ENCODE results near the gene WWOX. TPM values are rescaled to one million over a fixed set of nuclear protein-coding genes. Genes with fewer than 3 reads are reported as not detected.

Gene WWOX
- total and polyA plus RNA-seq, 2 donors (not counting 3 experiments of a cell fraction or from before 2014, with no cell fraction given): 6.2 to 12.5 TPM

DNA sequence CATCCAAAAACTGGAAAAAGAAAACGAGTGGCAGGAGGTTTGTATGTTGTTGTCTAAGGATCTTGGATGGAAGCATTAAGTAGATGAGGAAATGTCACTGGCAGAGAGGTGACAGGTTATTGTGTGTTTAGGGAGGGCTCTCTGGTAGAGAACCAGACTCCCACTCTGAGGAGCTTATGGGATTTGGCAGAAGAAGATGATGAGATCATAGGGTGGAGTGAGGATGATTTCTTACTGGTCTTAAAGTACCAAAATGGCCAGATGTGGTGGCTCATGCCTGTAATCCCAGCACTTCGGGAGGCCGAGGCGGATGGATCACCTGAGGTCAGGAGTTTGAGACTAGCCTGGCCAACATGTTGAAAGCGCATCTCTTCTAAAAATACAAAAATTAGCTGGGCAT is 9.0 kb downstream of the WWOX start:
- no TSS peak for BruUV-seq (replicated peaks)
- Histone ChIP-seq H3K9me3 (replicated peaks; ENCODE audit: control insufficient read depth, insufficient read depth, low read length) (no peaks in the 10 kb centered on the region), H3K27ac (ENCODE audit: insufficient read depth, low read depth, low read length) (no peak overlapping the region), H3K36me3 (ENCODE audit: control insufficient read depth in 2 of 2, extremely low read depth in 1 of 2, insufficient read depth in 2 of 2, low read length in 2 of 2) (no peaks in the 10 kb centered on the region), H3K79me2 (ENCODE audit: control insufficient read depth, insufficient read depth, low read length) (no peaks in the 10 kb centered on the region), H2AFZ (ENCODE audit: low read depth, low read length) (no peak overlapping the region), H3K4me1 (ENCODE audit: control insufficient read depth, extremely low read depth, insufficient read depth, low read length) (no peaks in the 10 kb centered on the region), H3K4me3 (replicated peaks in 1 of 3; ENCODE audit: insufficient read depth in 1 of 3, low read depth in 1 of 3, low read length in 3 of 3) (no peak overlapping the region), H3K27me3 (ENCODE audit: control insufficient read depth in 2 of 2, insufficient read depth in 2 of 2, low read length in 2 of 2) (no peaks in the 10 kb centered on the region), H4K20me1 (replicated peaks; ENCODE audit: control insufficient read depth, extremely low read depth, insufficient read depth, low read length) (no peaks in the 10 kb centered on the region), H3K9ac (replicated peaks; ENCODE audit: extremely low read depth, insufficient read depth, low read length) (no peak overlapping the region), H3K4me2 (ENCODE audit: insufficient read depth, low read length) (no peak overlapping the region), H3K9me1 (replicated peaks; ENCODE audit: control insufficient read depth, extremely low read depth, insufficient read depth, low read length) (no peaks in the 10 kb centered on the region)
- dilution Hi-C loops (cut with MboI; ENCODE audit: extremely low pct_ligation_motif_present, low sequenced_read_pairs): no loop called here
- ChIA-PET POLR2A (no interaction called here), CTCF (no interaction called here)
- intact Hi-C loops (cut with micrococcal nuclease): no loop called here
- no peak for DNase-seq (ENCODE audit: low read depth, low spot score)
- no peak for FAIRE-seq
- TF ChIP-seq FOS (IDR thresholded peaks at IDR 0.05; ENCODE audit: borderline replicate concordance, insufficient read depth, low read length) (no peak), POLR2AphosphoS5 (IDR thresholded peaks at IDR 0.05; ENCODE audit: insufficient read depth, low read depth, low read length) (no peak)

DNA sequence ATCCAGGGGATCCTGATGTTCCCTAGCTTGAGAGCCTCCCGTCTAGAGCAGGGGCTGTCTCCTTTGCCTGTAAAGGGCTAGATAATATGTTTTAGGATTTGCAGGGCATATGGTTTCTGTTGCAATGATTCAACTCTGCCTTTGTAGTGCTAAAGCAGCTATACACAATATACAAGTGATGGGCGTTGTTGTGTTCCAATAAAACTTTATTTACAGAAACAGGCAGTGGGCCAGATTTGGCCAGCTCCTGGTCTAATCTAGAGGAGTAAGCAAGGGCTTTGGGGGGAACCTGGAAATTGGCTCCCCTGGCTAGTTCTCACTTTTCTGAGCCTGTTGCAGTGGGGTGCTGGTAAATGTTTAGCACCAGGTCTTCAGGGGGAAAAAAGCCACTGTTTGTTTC is 13.8 kb downstream of the WWOX start:
- no peaks in the 10 kb centered on the region for H3K79me2 ChIP-seq (ENCODE audit: control insufficient read depth, insufficient read depth, low read length)
- intact Hi-C loops (cut with micrococcal nuclease): no loop called here
- no peaks in the 10 kb centered on the region for H3K9me1 ChIP-seq (replicated peaks; ENCODE audit: control insufficient read depth, extremely low read depth, insufficient read depth, low read length)
- H3K36me3 ChIP-seq (ENCODE audit: control insufficient read depth in 2 of 2, extremely low read depth in 1 of 2, insufficient read depth in 2 of 2, low read length in 2 of 2): no peaks in the 10 kb centered on the region
- FAIRE-seq (no peak), DNase-seq (ENCODE audit: low read depth, low spot score) (no peak)
- no peak overlapping the region for H2AFZ ChIP-seq (ENCODE audit: low read depth, low read length)
- no peak for TF ChIP-seq GATA2 (IDR thresholded peaks at IDR 0.05; ENCODE audit: insufficient read depth, insufficient read length, low read depth, low read length)
- no peak for TF ChIP-seq POLR2AphosphoS5 (IDR thresholded peaks at IDR 0.05; ENCODE audit: insufficient read depth, low read depth, low read length)
- TF ChIP-seq FOS (IDR thresholded peaks at IDR 0.05; ENCODE audit: borderline replicate concordance, insufficient read depth, low read length): no peak
- TF ChIP-seq, protein P1, sequence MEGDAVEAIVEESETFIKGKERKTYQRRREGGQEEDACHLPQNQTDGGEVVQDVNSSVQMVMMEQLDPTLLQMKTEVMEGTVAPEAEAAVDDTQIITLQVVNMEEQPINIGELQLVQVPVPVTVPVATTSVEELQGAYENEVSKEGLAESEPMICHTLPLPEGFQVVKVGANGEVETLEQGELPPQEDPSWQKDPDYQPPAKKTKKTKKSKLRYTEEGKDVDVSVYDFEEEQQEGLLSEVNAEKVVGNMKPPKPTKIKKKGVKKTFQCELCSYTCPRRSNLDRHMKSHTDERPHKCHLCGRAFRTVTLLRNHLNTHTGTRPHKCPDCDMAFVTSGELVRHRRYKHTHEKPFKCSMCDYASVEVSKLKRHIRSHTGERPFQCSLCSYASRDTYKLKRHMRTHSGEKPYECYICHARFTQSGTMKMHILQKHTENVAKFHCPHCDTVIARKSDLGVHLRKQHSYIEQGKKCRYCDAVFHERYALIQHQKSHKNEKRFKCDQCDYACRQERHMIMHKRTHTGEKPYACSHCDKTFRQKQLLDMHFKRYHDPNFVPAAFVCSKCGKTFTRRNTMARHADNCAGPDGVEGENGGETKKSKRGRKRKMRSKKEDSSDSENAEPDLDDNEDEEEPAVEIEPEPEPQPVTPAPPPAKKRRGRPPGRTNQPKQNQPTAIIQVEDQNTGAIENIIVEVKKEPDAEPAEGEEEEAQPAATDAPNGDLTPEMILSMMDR (IDR thresholded peaks at IDR 0.05; ENCODE audit: extremely low read depth in 1 of 2, insufficient read depth in 1 of 2, low read depth in 1 of 2, low read length in 2 of 2): no peak
- TF ChIP-seq JUN (IDR thresholded peaks at IDR 0.05; ENCODE audit: borderline replicate concordance, insufficient read depth, insufficient read length, low read depth): no peak
- TF ChIP-seq MYC (IDR thresholded peaks at IDR 0.05; ENCODE audit: low read depth, low read length): no peak
- no peak overlapping the region for H3K27ac ChIP-seq (ENCODE audit: insufficient read depth, low read depth, low read length)
- H3K27me3 ChIP-seq (ENCODE audit: control insufficient read depth in 2 of 2, insufficient read depth in 2 of 2, low read length in 2 of 2): no peaks in the 10 kb centered on the region
- H3K4me1 ChIP-seq (ENCODE audit: control insufficient read depth, extremely low read depth, insufficient read depth, low read length): no peaks in the 10 kb centered on the region
- POLR2A ChIA-PET: no interaction called here
- no TSS peak for BruUV-seq (replicated peaks)
- H3K4me2 ChIP-seq (ENCODE audit: insufficient read depth, low read length): no peak overlapping the region
- no peaks in the 10 kb centered on the region for H4K20me1 ChIP-seq (replicated peaks; ENCODE audit: control insufficient read depth, extremely low read depth, insufficient read depth, low read length)
- CTCF ChIA-PET: no interaction called here
- no peak overlapping the region for H3K4me3 ChIP-seq (replicated peaks in 1 of 3; ENCODE audit: insufficient read depth in 1 of 3, low read depth in 1 of 3, low read length in 3 of 3)
- H3K9me3 ChIP-seq (replicated peaks; ENCODE audit: control insufficient read depth, insufficient read depth, low read length): no peaks in the 10 kb centered on the region
- dilution Hi-C loops (cut with MboI; ENCODE audit: extremely low pct_ligation_motif_present, low sequenced_read_pairs): no loop called here
- H3K9ac ChIP-seq (replicated peaks; ENCODE audit: extremely low read depth, insufficient read depth, low read length): no peak overlapping the region
